Prostate gland (tissue), 2 donors: Measurements from ENCODE around the gene HBA1. TPM values are rescaled to one million over a fixed set of nuclear protein-coding genes. Genes with fewer than 3 reads are reported as not detected.

Experiments used
- DNase-seq: peaks from one replicate; pipeline ENCODE4 v3.0.0-alpha.2; 2019; ENCODE audit warnings: low spot score
- H3K27ac ChIP-seq, 2 donors: fragments of 200-600 bp; sonication (generic); 2 replicates each; pipeline ENCODE4 v1.5.1; 2017 to 2019
- H3K27me3 ChIP-seq: fragments of 200-600 bp; sonication (generic); replicated peaks from 2 replicates; pipeline ENCODE4 v1.5.1; 2019; ENCODE audit not compliant: insufficient read depth
- H3K36me3 ChIP-seq, 2 donors: fragments of 200-600 bp; sonication (generic); 1 replicate in 1 of 2; 2 replicates in 1 of 2; pipeline versions ENCODE4 v1.5.1 to v1.8.1; 2017 to 2019
- H3K4me1 ChIP-seq: fragments of 200-600 bp; sonication (generic); replicated peaks from 2 replicates; pipeline ENCODE4 v1.5.1; 2019
- H3K4me3 ChIP-seq, 2 donors: fragments of 200-600 bp; sonication (generic); 2 replicates each; pipeline ENCODE4 v1.5.1; 2017 to 2019
- H3K9me3 ChIP-seq: fragments of 200-600 bp; sonication (generic); 2 replicates; pipeline ENCODE4 v1.5.1; 2017
- POLR2A ChIP-seq: fragments of 450-650 bp; IDR thresholded peaks from one replicate; pipeline ENCODE4 v1.6.1; 2016; ENCODE audit warnings: antibody characterized with exemption, mild to moderate bottlenecking
- POLR2AphosphoS5 ChIP-seq: sonication (generic); formaldehyde crosslinking; IDR thresholded peaks from one replicate; pipeline ENCODE4 v1.6.1; 2017; ENCODE audit warnings: antibody characterized with exemption
- WGBS: methylation state at CpG from one replicate; pipeline ENCODE4 v1.1.5; 2018; 5-methylcytosine and 5-hydroxymethylcytosine counted together
- intact Hi-C: fragments of 100-400 bp; cut with DNase I; formaldehyde crosslinking; loops from one replicate; pipeline ENCODE4 v1.14.2; 2022
- total RNA-seq, 2 donors: library from RNA; depleted of rRNA; stranded (reverse); fragments of >200 nt; gene quantifications; one replicate each; pipeline ENCODE4 v1.1.0, GENCODE V29; 2016
- TF ChIP-seq, protein P1 (sequence below), 4 experiments: fragments of 200-600 bp in 2 of 4; fragments of 450-650 bp in 2 of 4; sonication (generic) in 2 of 4; IDR thresholded peaks; 1 replicate in 3 of 4; 2 replicates in 1 of 4; pipeline ENCODE4 v1.5.1; 2016 to 2019; ENCODE audit warnings: antibody characterized with exemption in 4 of 4, mild to moderate bottlenecking in 2 of 4, moderate library complexity in 2 of 4

The HBA1 gene
- total RNA-seq, 2 donors from 2014 or later = 43.4 TPM; not detected in 1

DNA sequence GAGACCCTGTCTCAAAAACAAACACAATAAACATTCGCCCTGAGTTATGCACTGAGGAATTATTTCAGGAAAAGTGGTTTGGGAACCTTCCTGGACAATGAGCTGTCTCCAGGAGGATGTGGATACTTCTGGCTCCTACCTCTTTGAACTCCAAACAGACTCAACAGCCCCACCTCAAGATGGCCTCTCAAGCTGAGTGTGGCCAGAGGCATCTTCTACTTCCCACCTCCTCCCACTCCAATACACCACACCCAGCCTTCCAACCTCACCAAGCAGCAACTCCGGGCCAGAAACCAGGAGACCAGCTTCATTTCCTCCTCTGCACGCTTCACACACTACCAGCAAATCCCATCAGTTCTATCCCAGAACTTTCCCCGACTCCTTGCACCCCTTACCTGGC, 15.4 kb downstream of the HBA1 start:
- WGBS = 93% methylated on average over 4 of the region's 4 CpGs
- intact Hi-C loops = no loop called here
- H3K4me1 ChIP-seq = no peaks in the 10 kb centered on the region
- H3K27ac ChIP-seq = no peak overlapping the region
- DNase-seq = no peak
- H3K9me3 ChIP-seq = no peaks in the 10 kb centered on the region
- H3K4me3 ChIP-seq = no peak overlapping the region
- H3K27me3 ChIP-seq = no peaks in the 10 kb centered on the region
- TF ChIP-seq, protein P1, sequence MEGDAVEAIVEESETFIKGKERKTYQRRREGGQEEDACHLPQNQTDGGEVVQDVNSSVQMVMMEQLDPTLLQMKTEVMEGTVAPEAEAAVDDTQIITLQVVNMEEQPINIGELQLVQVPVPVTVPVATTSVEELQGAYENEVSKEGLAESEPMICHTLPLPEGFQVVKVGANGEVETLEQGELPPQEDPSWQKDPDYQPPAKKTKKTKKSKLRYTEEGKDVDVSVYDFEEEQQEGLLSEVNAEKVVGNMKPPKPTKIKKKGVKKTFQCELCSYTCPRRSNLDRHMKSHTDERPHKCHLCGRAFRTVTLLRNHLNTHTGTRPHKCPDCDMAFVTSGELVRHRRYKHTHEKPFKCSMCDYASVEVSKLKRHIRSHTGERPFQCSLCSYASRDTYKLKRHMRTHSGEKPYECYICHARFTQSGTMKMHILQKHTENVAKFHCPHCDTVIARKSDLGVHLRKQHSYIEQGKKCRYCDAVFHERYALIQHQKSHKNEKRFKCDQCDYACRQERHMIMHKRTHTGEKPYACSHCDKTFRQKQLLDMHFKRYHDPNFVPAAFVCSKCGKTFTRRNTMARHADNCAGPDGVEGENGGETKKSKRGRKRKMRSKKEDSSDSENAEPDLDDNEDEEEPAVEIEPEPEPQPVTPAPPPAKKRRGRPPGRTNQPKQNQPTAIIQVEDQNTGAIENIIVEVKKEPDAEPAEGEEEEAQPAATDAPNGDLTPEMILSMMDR (IDR thresholded peaks at IDR 0.05) = no peak
- TF ChIP-seq POLR2AphosphoS5 = no peak
- no peak for TF ChIP-seq POLR2A
- peaks cover 7 to 35% of the 10 kb centered on the region in 2 donors for H3K36me3 ChIP-seq

DNA sequence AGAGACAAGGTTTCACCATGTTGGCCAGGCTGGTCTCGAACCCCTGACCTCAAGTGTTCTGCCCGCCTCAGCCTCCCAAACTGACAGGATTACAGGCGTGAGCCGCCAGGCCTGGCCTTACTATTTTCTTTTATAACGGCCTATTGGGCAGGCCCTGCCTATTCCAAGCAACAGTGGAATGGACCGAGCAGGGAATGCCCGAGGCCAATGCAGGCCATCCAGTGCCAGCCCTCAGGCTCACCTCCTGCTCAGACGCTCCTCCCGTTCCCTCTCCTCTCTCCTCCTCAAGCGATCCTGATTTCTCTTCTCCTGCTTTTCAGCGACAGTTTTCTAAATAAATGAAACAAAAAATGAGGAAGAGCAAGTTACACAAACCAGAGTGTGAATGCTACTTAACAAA, 16.2 kb downstream of the HBA1 start:
- DNase-seq = no peak
- H3K9me3 ChIP-seq = no peaks in the 10 kb centered on the region
- WGBS = 92% methylated on average over 11 of the region's 11 CpGs
- no peaks in the 10 kb centered on the region for H3K27me3 ChIP-seq
- no peak overlapping the region for H3K27ac ChIP-seq
- H3K36me3 ChIP-seq = peaks cover 10 to 35% of the 10 kb centered on the region in 2 donors
- intact Hi-C loops = no loop called here
- TF ChIP-seq, protein P1 (IDR thresholded peaks at IDR 0.05) = no peak
- TF ChIP-seq POLR2A = no peak
- TF ChIP-seq POLR2AphosphoS5 = no peak
- H3K4me3 ChIP-seq = no peak overlapping the region
- no peaks in the 10 kb centered on the region for H3K4me1 ChIP-seq

DNA sequence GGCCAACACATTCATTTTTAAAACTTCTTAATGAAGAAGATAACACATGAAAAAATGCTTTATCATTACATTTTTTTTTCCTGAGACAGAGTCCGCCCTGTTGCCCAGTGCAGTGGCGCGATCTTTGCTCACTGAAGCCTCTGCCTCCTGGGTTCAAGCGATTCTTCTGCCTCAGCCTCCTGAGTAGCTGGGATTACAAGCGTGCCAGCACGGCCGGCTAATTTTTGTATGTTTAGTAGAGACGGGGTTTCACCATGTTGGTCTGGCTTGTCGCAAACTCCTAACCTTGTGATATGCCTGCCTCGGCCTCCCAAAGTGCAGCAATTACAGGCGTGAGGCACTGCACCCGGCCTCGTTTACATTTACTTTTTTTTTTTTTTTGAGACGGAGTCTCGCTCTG, 17.0 kb downstream of the HBA1 start:
- no peak overlapping the region for H3K27ac ChIP-seq
- no peak overlapping the region for H3K4me3 ChIP-seq
- H3K4me1 ChIP-seq = no peaks in the 10 kb centered on the region
- no peak for TF ChIP-seq POLR2A
- TF ChIP-seq, protein P1 (IDR thresholded peaks at IDR 0.05) = no peak
- no peak for TF ChIP-seq POLR2AphosphoS5
- H3K27me3 ChIP-seq = no peaks in the 10 kb centered on the region
- intact Hi-C loops = no loop called here
- H3K36me3 ChIP-seq = peaks cover 11 to 35% of the 10 kb centered on the region in 2 donors
- DNase-seq = no peak
- H3K9me3 ChIP-seq = no peaks in the 10 kb centered on the region
- 92% methylated on average over 15 of the region's 15 CpGs for WGBS

DNA sequence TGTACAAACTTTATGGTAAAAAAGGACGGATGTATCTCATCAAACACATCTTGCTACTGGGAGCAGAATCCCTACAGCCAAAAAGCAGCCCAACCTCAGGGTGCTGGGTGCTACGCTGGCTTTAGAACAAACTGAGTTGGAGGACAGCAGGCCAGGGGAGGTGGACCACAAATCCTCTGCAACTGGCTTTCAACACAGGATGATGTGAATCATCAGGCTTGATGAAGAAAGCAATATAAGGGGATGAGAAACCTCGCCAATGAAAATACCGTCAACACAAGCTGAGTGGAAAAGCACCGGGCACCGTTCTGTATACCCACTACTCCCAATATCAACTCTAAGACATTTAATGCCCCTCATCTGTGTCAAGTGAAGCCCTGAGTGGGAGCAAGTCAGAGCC, 18.0 kb downstream of the HBA1 start:
- no peak for TF ChIP-seq POLR2A
- no peak for TF ChIP-seq POLR2AphosphoS5
- TF ChIP-seq, protein P1 (IDR thresholded peaks at IDR 0.05) = no peak

DNA sequence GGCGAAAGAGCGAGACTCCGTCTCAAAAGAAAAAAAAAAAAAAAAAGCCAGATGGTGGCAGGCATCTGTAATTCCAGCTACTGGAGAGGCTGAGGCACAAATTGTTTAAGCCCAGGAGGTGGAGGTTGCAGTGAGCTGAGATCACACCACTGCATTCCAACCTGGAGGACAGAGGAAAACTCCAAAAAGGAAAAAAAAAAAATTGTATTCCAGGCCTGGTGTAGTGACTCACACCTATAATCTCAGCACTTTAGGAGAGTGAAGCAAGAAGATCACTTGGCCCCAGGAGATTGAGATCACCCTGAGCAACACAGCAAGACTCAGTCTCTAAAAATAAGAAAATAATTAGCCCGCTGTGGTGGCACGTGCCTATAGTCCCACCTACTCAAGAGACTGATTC, 23.9 kb downstream of the HBA1 start:
- Histone ChIP-seq H3K27me3 (no peaks in the 10 kb centered on the region), H3K9me3 (no peaks in the 10 kb centered on the region), H3K36me3 (peaks cover 4 to 13% of the 10 kb centered on the region in 2 donors), H3K27ac (no peak overlapping the region), H3K4me1 (no peaks in the 10 kb centered on the region), H3K4me3 (no peak overlapping the region)
- DNase-seq = no peak
- intact Hi-C loops = no loop called here
- TF ChIP-seq POLR2AphosphoS5 (no peak), POLR2A (no peak)
- TF ChIP-seq, protein P1 (IDR thresholded peaks at IDR 0.05) = no peak
- WGBS = 90% methylated on average over 5 of the region's 5 CpGs

More for the DNA sequence above, 18.0 kb downstream of the HBA1 start:
- no peaks in the 10 kb centered on the region for H3K27me3 ChIP-seq
- H3K4me3 ChIP-seq = no peak overlapping the region
- peaks cover 11 to 33% of the 10 kb centered on the region in 2 donors for H3K36me3 ChIP-seq
- H3K27ac ChIP-seq = no peak overlapping the region
- H3K4me1 ChIP-seq = no peaks in the 10 kb centered on the region
- no peak for DNase-seq
- WGBS = 96% methylated on average over 6 of the region's 6 CpGs
- no peaks in the 10 kb centered on the region for H3K9me3 ChIP-seq
- intact Hi-C loops = no loop called here
